ENCODE data around the gene GLIS1.

The GLIS1 gene

GRCh38 chr1:53690411-53690810 is 48.6 kb downstream of the GLIS1 start:
- Histone ChIP-seq H3K4me1 (ENCODE audit: insufficient read depth, low read length) (no peaks in the 10 kb centered on the region), H4K20me1 (ENCODE audit: insufficient read depth, low read length) (no peaks in the 10 kb centered on the region; the same call in 1 of the 2 replicates), H3K4me3 (ENCODE audit: low read depth in 1 of 2, low read length in 2 of 2) (no peak overlapping the region), H3K9me3 (ENCODE audit: insufficient read depth, low read length, severe bottlenecking) (no peaks in the 10 kb centered on the region), H3K27me3 (ENCODE audit: insufficient read depth, low read length, poor library complexity) (peaks cover 9% of the 10 kb centered on the region), H2AFZ (ENCODE audit: low read depth, low read length) (no peak overlapping the region), H3K27ac (ENCODE audit: low read length) (no peak overlapping the region), H3K4me2 (ENCODE audit: insufficient read depth, low read length) (no peak overlapping the region), H3K36me3 (ENCODE audit: insufficient read depth, low read length) (no peaks in the 10 kb centered on the region), H3K79me2 (ENCODE audit: insufficient read depth, low read length) (no peaks in the 10 kb centered on the region), H3K9ac (ENCODE audit: low read depth, low read length) (no peak overlapping the region)
- no peak for ATAC-seq (ENCODE audit: insufficient read depth, low read depth)
- TF ChIP-seq CTCF (IDR thresholded peaks at IDR 0.05; ENCODE audit: borderline replicate concordance, extremely low read depth, low read length, poor library complexity, severe bottlenecking) (no peak), EZH2 (IDR thresholded peaks at IDR 0.05; ENCODE audit: borderline replicate concordance, low read depth, low read length, severe bottlenecking) (no peak)
- no peak for DNase-seq

- TF ChIP-seq CTCF (IDR thresholded peaks at IDR 0.05; ENCODE audit: borderline replicate concordance, extremely low read depth, low read length, poor library complexity, severe bottlenecking): no peak
- TF ChIP-seq EZH2 (IDR thresholded peaks at IDR 0.05; ENCODE audit: borderline replicate concordance, low read depth, low read length, severe bottlenecking): no peak
- ATAC-seq (ENCODE audit: insufficient read depth, low read depth) (no peak), DNase-seq (no peak)
- no peaks in the 10 kb centered on the region for H3K79me2 ChIP-seq (ENCODE audit: insufficient read depth, low read length)
- H3K9me3 ChIP-seq (ENCODE audit: insufficient read depth, low read length, severe bottlenecking): no peaks in the 10 kb centered on the region
- H3K27ac ChIP-seq (ENCODE audit: low read length): no peak overlapping the region
- H3K4me3 ChIP-seq (ENCODE audit: low read depth in 1 of 2, low read length in 2 of 2): no peak overlapping the region
- no peak overlapping the region for H3K4me2 ChIP-seq (ENCODE audit: insufficient read depth, low read length)
- no peaks in the 10 kb centered on the region for H3K4me1 ChIP-seq (ENCODE audit: insufficient read depth, low read length)
- H3K9ac ChIP-seq (ENCODE audit: low read depth, low read length): no peak overlapping the region
- H2AFZ ChIP-seq (ENCODE audit: low read depth, low read length): no peak overlapping the region
- no peaks in the 10 kb centered on the region for H3K36me3 ChIP-seq (ENCODE audit: insufficient read depth, low read length)
- no peaks in the 10 kb centered on the region; the same call in 1 of the 2 replicates for H4K20me1 ChIP-seq (ENCODE audit: insufficient read depth, low read length)
- peaks cover 9% of the 10 kb centered on the region for H3K27me3 ChIP-seq (ENCODE audit: insufficient read depth, low read length, poor library complexity)
Measured at GRCh38 chr1:53689736-53690326, 49.1 kb downstream of the GLIS1 start.

GRCh38 chr1:53689223-53689622 is 49.7 kb downstream of the GLIS1 start:
- no peak overlapping the region for H3K4me3 ChIP-seq (ENCODE audit: low read depth in 1 of 2, low read length in 2 of 2)
- no peak for DNase-seq
- TF ChIP-seq EZH2 (IDR thresholded peaks at IDR 0.05; ENCODE audit: borderline replicate concordance, low read depth, low read length, severe bottlenecking) (no peak), CTCF (IDR thresholded peaks at IDR 0.05; ENCODE audit: borderline replicate concordance, extremely low read depth, low read length, poor library complexity, severe bottlenecking) (no peak)
- H4K20me1 ChIP-seq (ENCODE audit: insufficient read depth, low read length): no peaks in the 10 kb centered on the region; the same call in 1 of the 2 replicates
- no peaks in the 10 kb centered on the region for H3K36me3 ChIP-seq (ENCODE audit: insufficient read depth, low read length)
- H3K4me2 ChIP-seq (ENCODE audit: insufficient read depth, low read length): no peak overlapping the region
- peaks cover 11% of the 10 kb centered on the region for H3K27me3 ChIP-seq (ENCODE audit: insufficient read depth, low read length, poor library complexity)
- no peak overlapping the region for H3K9ac ChIP-seq (ENCODE audit: low read depth, low read length)
- no peak overlapping the region for H2AFZ ChIP-seq (ENCODE audit: low read depth, low read length)
- no peak overlapping the region for H3K27ac ChIP-seq (ENCODE audit: low read length)
- no peaks in the 10 kb centered on the region for H3K4me1 ChIP-seq (ENCODE audit: insufficient read depth, low read length)
- no peak for ATAC-seq (ENCODE audit: insufficient read depth, low read depth)
- no peaks in the 10 kb centered on the region for H3K79me2 ChIP-seq (ENCODE audit: insufficient read depth, low read length)
- H3K9me3 ChIP-seq (ENCODE audit: insufficient read depth, low read length, severe bottlenecking): no peaks in the 10 kb centered on the region

Data from DND-41 (cell line).